Measurements from ENCODE around the gene XXYLT1.

Gene XXYLT1

DNA sequence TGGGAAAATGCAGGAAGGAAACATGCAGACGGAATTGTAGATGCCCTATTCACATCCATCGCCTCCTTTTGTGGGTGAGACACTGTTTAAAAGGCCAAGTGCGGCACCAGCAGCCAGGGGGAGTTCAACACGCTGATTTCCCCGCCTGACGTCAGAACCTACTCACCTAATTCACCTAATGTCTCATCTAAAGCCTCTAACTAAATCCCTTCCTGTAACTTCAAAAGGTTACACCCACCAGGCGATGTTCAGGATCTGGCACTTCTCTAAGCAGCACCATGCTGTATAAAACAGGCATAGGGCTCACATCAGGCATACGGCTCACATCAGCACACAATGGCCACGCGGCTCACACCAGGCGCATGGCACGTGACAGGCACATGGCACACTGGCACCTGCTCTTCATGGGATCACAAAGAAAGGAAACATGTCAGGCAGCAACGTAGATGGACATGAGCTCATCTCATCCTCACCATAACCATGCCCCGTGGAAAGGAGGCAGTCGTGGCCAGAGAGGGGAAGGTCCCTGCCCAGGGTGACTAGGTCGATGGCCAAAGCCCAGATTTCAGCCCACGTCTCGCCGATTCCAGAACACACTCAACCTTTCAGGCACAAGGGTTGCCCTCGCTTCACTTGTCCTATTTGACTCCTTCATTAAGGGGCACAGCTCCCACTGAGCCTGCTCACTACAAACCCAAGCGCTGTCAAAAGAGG lies 21.7 kb downstream of the XXYLT1 start (continued):
- TF ChIP-seq ZNF658 (tag by site-specific recombination; IDR thresholded peaks at IDR 0.05), result no peak
- no peak for TF ChIP-seq OSR2 (tag by site-specific recombination; IDR thresholded peaks at IDR 0.05)
- no peak for TF ChIP-seq KLF8 (tag by site-specific recombination; IDR thresholded peaks at IDR 0.05)
- TF ChIP-seq ZNF416 (tag by site-specific recombination; IDR thresholded peaks at IDR 0.05), result no peak
- TF ChIP-seq ZSCAN5A (tag by site-specific recombination; IDR thresholded peaks at IDR 0.05), result no peak
- TF ChIP-seq ZNF488 (tag by site-specific recombination; IDR thresholded peaks at IDR 0.05), result no peak
- TF ChIP-seq ZNF654 (tag by site-specific recombination; IDR thresholded peaks at IDR 0.05; ENCODE audit: low read depth), result no peak
- TF ChIP-seq ZBTB10 (tag by site-specific recombination; IDR thresholded peaks at IDR 0.05), result no peak
- TF ChIP-seq, protein P1, sequence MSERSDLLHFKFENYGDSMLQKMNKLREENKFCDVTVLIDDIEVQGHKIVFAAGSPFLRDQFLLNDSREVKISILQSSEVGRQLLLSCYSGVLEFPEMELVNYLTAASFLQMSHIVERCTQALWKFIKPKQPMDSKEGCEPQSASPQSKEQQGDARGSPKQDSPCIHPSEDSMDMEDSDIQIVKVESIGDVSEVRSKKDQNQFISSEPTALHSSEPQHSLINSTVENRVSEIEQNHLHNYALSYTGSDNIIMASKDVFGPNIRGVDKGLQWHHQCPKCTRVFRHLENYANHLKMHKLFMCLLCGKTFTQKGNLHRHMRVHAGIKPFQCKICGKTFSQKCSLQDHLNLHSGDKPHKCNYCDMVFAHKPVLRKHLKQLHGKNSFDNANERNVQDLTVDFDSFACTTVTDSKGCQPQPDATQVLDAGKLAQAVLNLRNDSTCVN (tag by site-specific recombination; optimal IDR thresholded peaks at IDR 0.05), result no peak

DNA sequence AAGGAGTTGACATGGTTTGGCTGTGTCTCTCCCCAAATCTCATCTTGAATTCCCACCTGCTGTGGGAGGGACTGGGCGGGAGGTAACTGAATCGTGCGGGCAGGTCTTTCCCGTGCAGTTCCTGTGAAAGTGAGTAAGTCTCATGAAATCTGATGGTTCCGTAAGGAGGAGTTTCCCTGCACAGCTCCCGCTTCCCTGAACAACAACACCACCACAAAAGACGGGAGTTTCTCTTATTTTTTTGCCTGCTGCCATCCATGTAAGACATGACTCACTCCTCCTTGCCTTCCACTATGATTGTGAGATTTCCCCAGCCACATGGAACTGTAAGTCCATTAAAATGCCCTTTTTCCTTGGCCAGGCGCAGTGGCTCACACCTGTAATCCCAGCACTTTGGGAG lies 22.7 kb downstream of the XXYLT1 start:
- H3K4me3 ChIP-seq (ENCODE audit: low read depth, low read length), result no peak overlapping the region
- no peaks in the 10 kb centered on the region for H3K9me3 ChIP-seq (ENCODE audit: control insufficient read depth, insufficient read depth, low read depth, low read length)
- H3K36me3 ChIP-seq (ENCODE audit: control insufficient read depth in 2 of 2, insufficient read depth in 1 of 2, low read length in 2 of 2), result peaks cover 0 to 3% of the 10 kb centered on the region in 2 experiments; a peak in 1 of 3 replicates
- TF ChIP-seq ZNF112 (tag by site-specific recombination; IDR thresholded peaks at IDR 0.05), result no peak
- no peak overlapping the region for H3K27ac ChIP-seq (ENCODE audit: extremely low read depth, low read depth, low read length)
- POLR2A ChIA-PET, result no interaction called here
- H3K4me1 ChIP-seq (ENCODE audit: control insufficient read depth, insufficient read depth, low read length), result 0 out of 2 replicates have a peak, but pooled peaks cover 2% of the 10 kb centered on the region
- CTCF ChIA-PET, result no interaction called here

GRCh38 chr3:195247863-195248189 lies 23.1 kb downstream of the XXYLT1 start:
- CTCF ChIA-PET, result no interaction called here
- H3K27ac ChIP-seq (ENCODE audit: extremely low read depth, low read depth, low read length), result no peak overlapping the region
- peaks cover 0 to 3% of the 10 kb centered on the region in 2 experiments; a peak in 1 of 3 replicates for H3K36me3 ChIP-seq (ENCODE audit: control insufficient read depth in 2 of 2, insufficient read depth in 1 of 2, low read length in 2 of 2)
- no peak overlapping the region for H3K4me3 ChIP-seq (ENCODE audit: low read depth, low read length)
- POLR2A ChIA-PET, result no interaction called here
- H3K9me3 ChIP-seq (ENCODE audit: control insufficient read depth, insufficient read depth, low read depth, low read length), result no peaks in the 10 kb centered on the region
- 0 out of 2 replicates have a peak, but pooled peaks cover 2% of the 10 kb centered on the region for H3K4me1 ChIP-seq (ENCODE audit: control insufficient read depth, insufficient read depth, low read length)
- TF ChIP-seq ZNF654 (tag by site-specific recombination; IDR thresholded peaks at IDR 0.05; ENCODE audit: low read depth) (no peak), ZNF132 (tag by site-specific recombination; IDR thresholded peaks at IDR 0.05; ENCODE audit: borderline replicate concordance) (no peak), ZNF184 (tag by site-specific recombination; IDR thresholded peaks at IDR 0.05) (no peak), KLF1 (tag by site-specific recombination; IDR thresholded peaks at IDR 0.05) (no peak), YY2 (tag by site-specific recombination; IDR thresholded peaks at IDR 0.05) (no peak), ZNF488 (tag by site-specific recombination; IDR thresholded peaks at IDR 0.05) (no peak), CTCF (tag by site-specific recombination; IDR thresholded peaks at IDR 0.05) (no peak)
- TF ChIP-seq, protein P2, sequence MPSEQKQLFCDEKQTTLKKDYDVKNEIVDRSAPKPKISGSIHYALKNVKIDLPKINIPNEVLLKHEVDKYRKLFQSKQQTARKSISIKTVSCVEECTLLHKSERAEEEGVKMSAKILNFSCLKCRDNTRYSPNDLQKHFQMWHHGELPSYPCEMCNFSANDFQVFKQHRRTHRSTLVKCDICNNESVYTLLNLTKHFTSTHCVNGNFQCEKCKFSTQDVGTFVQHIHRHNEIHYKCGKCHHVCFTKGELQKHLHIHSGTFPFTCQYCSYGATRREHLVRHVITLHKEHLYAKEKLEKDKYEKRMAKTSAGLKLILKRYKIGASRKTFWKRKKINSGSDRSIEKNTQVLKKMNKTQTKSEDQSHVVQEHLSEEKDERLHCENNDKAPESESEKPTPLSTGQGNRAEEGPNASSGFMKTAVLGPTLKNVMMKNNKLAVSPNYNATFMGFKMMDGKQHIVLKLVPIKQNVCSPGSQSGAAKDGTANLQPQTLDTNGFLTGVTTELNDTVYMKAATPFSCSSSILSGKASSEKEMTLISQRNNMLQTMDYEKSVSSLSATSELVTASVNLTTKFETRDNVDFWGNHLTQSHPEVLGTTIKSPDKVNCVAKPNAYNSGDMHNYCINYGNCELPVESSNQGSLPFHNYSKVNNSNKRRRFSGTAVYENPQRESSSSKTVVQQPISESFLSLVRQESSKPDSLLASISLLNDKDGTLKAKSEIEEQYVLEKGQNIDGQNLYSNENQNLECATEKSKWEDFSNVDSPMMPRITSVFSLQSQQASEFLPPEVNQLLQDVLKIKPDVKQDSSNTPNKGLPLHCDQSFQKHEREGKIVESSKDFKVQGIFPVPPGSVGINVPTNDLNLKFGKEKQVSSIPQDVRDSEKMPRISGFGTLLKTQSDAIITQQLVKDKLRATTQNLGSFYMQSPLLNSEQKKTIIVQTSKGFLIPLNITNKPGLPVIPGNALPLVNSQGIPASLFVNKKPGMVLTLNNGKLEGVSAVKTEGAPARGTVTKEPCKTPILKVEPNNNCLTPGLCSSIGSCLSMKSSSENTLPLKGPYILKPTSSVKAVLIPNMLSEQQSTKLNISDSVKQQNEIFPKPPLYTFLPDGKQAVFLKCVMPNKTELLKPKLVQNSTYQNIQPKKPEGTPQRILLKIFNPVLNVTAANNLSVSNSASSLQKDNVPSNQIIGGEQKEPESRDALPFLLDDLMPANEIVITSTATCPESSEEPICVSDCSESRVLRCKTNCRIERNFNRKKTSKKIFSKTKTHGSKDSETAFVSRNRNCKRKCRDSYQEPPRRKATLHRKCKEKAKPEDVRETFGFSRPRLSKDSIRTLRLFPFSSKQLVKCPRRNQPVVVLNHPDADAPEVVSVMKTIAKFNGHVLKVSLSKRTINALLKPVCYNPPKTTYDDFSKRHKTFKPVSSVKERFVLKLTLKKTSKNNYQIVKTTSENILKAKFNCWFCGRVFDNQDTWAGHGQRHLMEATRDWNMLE (tag by site-specific recombination; conservative IDR thresholded peaks at IDR 0.05; ENCODE audit: low read depth), result no peak

Measured in HEK293 (cell line).